Activated B cell treated with CpG ODN at 0.5 μM for 24 hours (primary cell): Measurements from ENCODE around the gene GABPB1. TPM values are rescaled to one million over a fixed set of nuclear protein-coding genes. Genes with fewer than 3 reads are reported as not detected.

ENCODE experiments used
- ATAC-seq: fragments of 200-7000 bp; cut with Tn5 transposase; one replicate; pipeline ENCODE4 v1.10.0; 2021; ENCODE audit warnings: low read depth, mild to moderate bottlenecking, moderate library complexity
- CTCF ChIA-PET: fragments of 350-600 bp; sonication (Branson Sonifier 250); formaldehyde crosslinking; loops from one replicate; lab custom pipeline; 2021; ENCODE audit warnings: antibody characterized with exemption; lab: Charles Lee
- POLR2A ChIA-PET: fragments of 350-600 bp; sonication (Branson Sonifier 250); formaldehyde crosslinking; loops from one replicate; lab custom pipeline; 2021; ENCODE audit warnings: antibody characterized with exemption; lab: Charles Lee
- DNase-seq: peaks from one replicate; pipeline ENCODE4 v3.0.0; 2022
- H3K27ac Mint-ChIP-seq: one replicate; pipeline ENCODE4 v1.8.0; 2020; ENCODE audit warnings: mixed read lengths
- H3K27me3 Mint-ChIP-seq: one replicate; pipeline ENCODE4 v1.8.0; 2021; ENCODE audit warnings: mixed read lengths
- H3K36me3 Mint-ChIP-seq: one replicate; pipeline ENCODE4 v1.8.0; 2021; ENCODE audit warnings: low read depth, mixed read lengths
- H3K4me1 Mint-ChIP-seq: one replicate; pipeline ENCODE4 v1.8.0; 2021; ENCODE audit warnings: mixed read lengths
- H3K4me3 Mint-ChIP-seq: one replicate; pipeline ENCODE4 v1.8.0; 2020; ENCODE audit warnings: mild to moderate bottlenecking, mixed read lengths
- H3K9me3 Mint-ChIP-seq: one replicate; pipeline ENCODE4 v1.8.0; 2020; ENCODE audit warnings: mixed read lengths
- CTCF ChIP-seq: fragments of 200-600 bp; IDR thresholded peaks from one replicate; pipeline ENCODE4 v1.8.0; 2022; ENCODE audit warnings: antibody characterized with exemption, mild to moderate bottlenecking
- intact Hi-C: fragments of 100-400 bp; cut with micrococcal nuclease; formaldehyde crosslinking; loops from one replicate; pipeline ENCODE4 v1.15.1; 2024
- total RNA-seq: library from RNA; stranded (reverse); gene quantifications from 2 replicates; pipeline ENCODE4 v1.2.3, GENCODE V29; 2022

GABPB1 gene
- total RNA-seq, 1 donor from 2014 or later = 32.7 TPM

GRCh38 chr15:50350621-50351020, 4.4 kb downstream of the GABPB1 start:
- ChIA-PET CTCF (interaction anchor here (2.0 kb wide), 1 partner anchor 35 kb away, joined by 5 read pairs; no protein-coding TSS in a partner anchor), POLR2A (interaction anchor here (0.5 to 6.7 kb wide), 4 partner anchors 27 to 1387 kb away, joined by 3 to 158 read pairs (median 6); partner anchors contain the start of gene USP8)
- Mint-ChIP-seq H3K36me3 (peaks cover 31% of the 10 kb centered on the region), H3K27me3 (no peaks in the 10 kb centered on the region), H3K9me3 (no peaks in the 10 kb centered on the region), H3K4me1 (peaks cover 63% of the 10 kb centered on the region), H3K27ac (peak overlapping the region; percentile 99), H3K4me3 (peak overlapping the region; percentile 57)
- intact Hi-C loops = loop anchor here (5.0 to 10.0 kb wide), 3 partner anchors 33 to 1384 kb away; partner anchors contain the start of gene LYSMD2
- ATAC-seq = no peak
- no peak for TF ChIP-seq CTCF
- no peak for DNase-seq

- Mint-ChIP-seq H3K27ac (no peak overlapping the region), H3K36me3 (peaks cover 18% of the 10 kb centered on the region), H3K4me1 (peaks cover 35% of the 10 kb centered on the region), H3K27me3 (no peaks in the 10 kb centered on the region), H3K4me3 (no peak overlapping the region), H3K9me3 (no peaks in the 10 kb centered on the region)
- intact Hi-C loops = no loop called here
- POLR2A ChIA-PET = interaction anchor here (1.2 kb wide), 1 partner anchor 13 kb away, joined by 8 read pairs; no protein-coding TSS in a partner anchor
- no peak for DNase-seq
- no peak for ATAC-seq
- no peak for TF ChIP-seq CTCF
- CTCF ChIA-PET = no interaction called here
Observed at GRCh38 chr15:50345298-50345697, 9.7 kb downstream of the GABPB1 start.

- intact Hi-C loops = no loop called here
- H3K36me3 Mint-ChIP-seq = peaks cover 18% of the 10 kb centered on the region
- H3K27me3 Mint-ChIP-seq = no peaks in the 10 kb centered on the region
- no peak overlapping the region for H3K4me3 Mint-ChIP-seq
- H3K4me1 Mint-ChIP-seq = peaks cover 30% of the 10 kb centered on the region
- DNase-seq (no peak), ATAC-seq (no peak)
- no peaks in the 10 kb centered on the region for H3K9me3 Mint-ChIP-seq
- TF ChIP-seq CTCF = no peak
- POLR2A ChIA-PET = interaction anchor here (0.9 kb wide), 1 partner anchor 11 kb away, joined by 3 read pairs; the partner anchor contains the start of gene GABPB1
- no peak overlapping the region for H3K27ac Mint-ChIP-seq
- CTCF ChIA-PET = no interaction called here
Observed at GRCh38 chr15:50344006-50344464, 11.0 kb downstream of the GABPB1 start.

GRCh38 chr15:50341616-50342136, 13.3 kb downstream of the GABPB1 start:
- DNase-seq = no peak
- intact Hi-C loops = no loop called here
- no peaks in the 10 kb centered on the region for H3K27me3 Mint-ChIP-seq
- no peak for TF ChIP-seq CTCF
- CTCF ChIA-PET = no interaction called here
- POLR2A ChIA-PET = no interaction called here
- H3K4me3 Mint-ChIP-seq = no peak overlapping the region
- H3K36me3 Mint-ChIP-seq = peaks cover 23% of the 10 kb centered on the region
- no peaks in the 10 kb centered on the region for H3K9me3 Mint-ChIP-seq
- H3K4me1 Mint-ChIP-seq = peaks cover 30% of the 10 kb centered on the region
- no peak for ATAC-seq
- no peak overlapping the region for H3K27ac Mint-ChIP-seq

GRCh38 chr15:50340416-50340815, 14.6 kb downstream of the GABPB1 start:
- ChIA-PET POLR2A (interaction anchor here (1.0 to 2.8 kb wide), 2 partner anchors 13 to 15 kb away, joined by 3 to 22 read pairs; partner anchors contain the start of gene GABPB1), CTCF (no interaction called here)
- no peaks in the 10 kb centered on the region for H3K27me3 Mint-ChIP-seq
- TF ChIP-seq CTCF = no peak
- H3K36me3 Mint-ChIP-seq = peaks cover 17% of the 10 kb centered on the region
- H3K4me1 Mint-ChIP-seq = peaks cover 25% of the 10 kb centered on the region
- intact Hi-C loops = no loop called here
- no peak overlapping the region for H3K4me3 Mint-ChIP-seq
- H3K9me3 Mint-ChIP-seq = no peaks in the 10 kb centered on the region
- H3K27ac Mint-ChIP-seq = no peak overlapping the region
- no peak for DNase-seq
- peak; percentile 37 for ATAC-seq
